Activated naive CD8-positive, alpha-beta T cell treated with anti-CD3 and anti-CD28 coated beads for 36 hours (primary cell): Measurements from ENCODE around the gene AGPS. TPM values are rescaled to one million over a fixed set of nuclear protein-coding genes. Genes with fewer than 3 reads are reported as not detected.

ENCODE experiments used
- total RNA-seq, 2 experiments: library from RNA; stranded (reverse); gene quantifications; one replicate each; pipeline ENCODE4 v1.2.3, GENCODE V29; 2021

AGPS gene
- total RNA-seq, 2 experiments from 2014 or later = 73.8 to 75.5 TPM

Other genes starting within 250 kb of the AGPS start
- gene HNRNPA3, start 180.0 kb upstream of the AGPS start, total RNA-seq = 100 to 1,000 TPM; 253 to 254 TPM
- 10 to 100 TPM; 68.3 to 70.3 TPM for gene NFE2L2, start 128.0 kb upstream of the AGPS start, total RNA-seq